Activated naive CD8-positive, alpha-beta T cell (primary cell): ENCODE data around the gene ZNF134.
A peak's percentile ranks its signal among the peaks of the same experiment; 100 is the strongest.

Source experiments
- H3K27ac Mint-ChIP-seq: one replicate; pipeline ENCODE4 v1.8.0; 2021; ENCODE audit warnings: mixed read lengths
- H3K27me3 Mint-ChIP-seq: one replicate; pipeline ENCODE4 v1.8.0; 2021; ENCODE audit warnings: mixed read lengths
- H3K36me3 Mint-ChIP-seq: one replicate; pipeline ENCODE4 v1.8.0; 2021; ENCODE audit warnings: mixed read lengths
- H3K4me1 Mint-ChIP-seq: one replicate; pipeline ENCODE4 v1.8.0; 2021; ENCODE audit warnings: low read depth, mixed read lengths
- H3K4me3 Mint-ChIP-seq: one replicate; pipeline ENCODE4 v1.8.0; 2021; ENCODE audit warnings: mild to moderate bottlenecking, mixed read lengths
- H3K9me3 Mint-ChIP-seq: one replicate; pipeline ENCODE4 v1.8.0; 2021; ENCODE audit warnings: low read depth, mixed read lengths

The ZNF134 gene

DNA sequence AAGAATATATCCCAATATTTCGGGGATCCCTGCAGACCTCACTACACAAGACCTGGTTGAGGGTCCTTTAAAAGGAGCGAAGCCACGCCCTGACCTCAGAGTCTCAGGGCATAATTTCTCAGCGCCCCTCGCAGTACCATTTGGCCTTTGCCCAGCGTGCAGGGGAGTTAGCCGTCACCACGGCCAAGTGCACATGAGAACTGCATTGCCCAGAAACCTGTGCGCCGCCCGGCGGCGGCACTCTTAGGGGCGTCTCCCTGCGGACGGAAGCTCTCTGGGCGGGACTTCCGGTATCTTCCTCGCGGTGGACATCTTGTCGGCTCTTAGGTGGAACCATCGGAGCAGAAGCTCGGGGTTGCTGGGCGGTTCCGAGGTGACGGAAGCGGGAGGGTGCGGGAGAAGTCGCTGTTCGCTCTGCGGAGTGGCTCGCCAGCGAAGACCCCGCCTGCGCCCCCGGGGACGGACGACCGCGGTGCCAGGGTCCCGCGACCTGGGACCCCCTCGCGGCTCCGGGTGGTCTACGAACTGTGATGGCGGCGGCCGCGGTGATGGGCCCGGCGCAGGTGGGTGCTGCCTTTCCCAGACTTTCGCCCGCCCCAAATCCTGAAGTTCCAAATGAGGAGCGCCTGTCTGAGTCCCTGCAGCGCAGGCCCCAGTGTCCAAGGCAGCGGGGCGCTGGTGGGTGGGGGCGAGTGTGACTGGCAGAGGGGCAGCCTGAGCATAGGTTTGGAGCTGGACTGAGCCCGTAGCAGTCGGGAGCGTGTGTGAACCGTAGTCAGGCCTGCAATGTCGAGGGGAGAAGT is at the start of gene ZNF134:
TSS of gene ZNF134 (plus strand) at position 302 of the 803 bp plus-strand sequence. CDS start 5,227 bp downstream, outside the sequence.
- Mint-ChIP-seq H3K36me3 (peaks cover 52% of the 10 kb centered on the region), H3K9me3 (peaks cover 34% of the 10 kb centered on the region), H3K27ac (peak within 1 kb of the TSS; percentile 82), H3K27me3 (no peaks in the 10 kb centered on the region), H3K4me3 (peak within 1 kb of the TSS; percentile 94), H3K4me1 (peaks cover 27% of the 10 kb centered on the region)

DNA sequence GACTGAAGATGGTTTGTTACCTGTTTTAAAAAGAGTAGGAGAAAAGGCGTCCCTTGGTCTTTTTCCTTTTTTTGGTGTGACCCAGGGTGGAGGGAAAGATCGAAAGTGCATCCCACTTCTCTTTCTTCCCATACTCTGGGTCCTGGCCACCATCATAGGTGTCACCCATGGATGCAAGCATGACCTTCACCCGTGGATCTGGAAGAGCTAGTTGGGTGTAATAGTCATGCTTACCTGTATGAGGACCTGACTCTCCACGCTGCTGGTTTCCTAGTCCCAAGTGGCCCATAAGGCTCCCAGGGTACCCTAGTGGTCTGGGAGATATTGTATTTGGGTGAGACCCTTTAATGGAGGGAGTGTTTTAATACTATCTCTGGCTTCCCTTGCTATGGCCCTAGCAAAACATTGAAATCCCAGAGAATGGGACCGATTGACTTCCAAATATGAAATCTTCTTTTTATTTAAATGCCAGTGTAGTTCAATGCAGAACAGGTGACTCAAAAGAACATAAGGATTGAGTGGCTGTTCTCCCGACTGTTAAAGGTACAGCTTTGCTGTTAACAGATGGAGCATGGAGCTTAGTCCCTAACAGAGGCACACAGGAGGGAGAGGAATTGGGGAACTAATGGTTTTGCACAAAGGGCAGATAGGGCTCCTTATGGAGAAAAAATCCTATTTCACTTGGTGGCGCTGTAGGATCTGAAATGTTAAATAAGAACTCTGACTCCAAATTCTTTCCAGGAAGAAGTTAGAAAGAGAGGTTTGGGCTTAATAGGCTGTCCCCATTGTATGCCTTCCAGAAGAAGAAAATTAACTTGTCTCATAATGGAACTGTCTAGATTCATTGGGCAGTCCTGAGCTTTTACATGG is 47.4 kb upstream of the ZNF134 start:
- H3K9me3 Mint-ChIP-seq, result peaks cover 31% of the 10 kb centered on the region
- H3K4me1 Mint-ChIP-seq, result no peaks in the 10 kb centered on the region
- H3K36me3 Mint-ChIP-seq, result peaks cover 21% of the 10 kb centered on the region
- H3K27me3 Mint-ChIP-seq, result no peaks in the 10 kb centered on the region
- no peak overlapping the region for H3K4me3 Mint-ChIP-seq
- H3K27ac Mint-ChIP-seq, result no peak overlapping the region

DNA sequence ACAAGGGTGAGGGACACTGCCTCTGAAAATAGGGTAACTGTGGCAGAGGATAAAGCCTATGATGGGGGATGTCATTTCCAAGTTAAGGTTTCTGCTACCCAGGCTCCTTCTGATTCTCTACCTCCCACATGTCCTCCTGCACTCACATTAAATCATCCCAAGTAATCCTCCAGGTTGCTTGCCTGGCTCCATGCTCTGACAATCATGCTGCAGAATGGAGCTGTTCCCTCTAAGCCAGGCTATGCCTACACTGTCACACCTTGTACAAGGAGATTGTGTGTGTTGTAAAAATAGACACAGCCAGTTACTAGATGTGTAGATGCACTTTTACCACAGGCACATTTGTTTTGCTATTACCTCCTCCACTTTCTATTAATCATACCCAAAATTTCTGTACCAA is 43.3 kb upstream of the ZNF134 start:
- H3K27ac Mint-ChIP-seq, result no peak overlapping the region
- no peaks in the 10 kb centered on the region for H3K27me3 Mint-ChIP-seq
- H3K4me3 Mint-ChIP-seq, result no peak overlapping the region
- peaks cover 20% of the 10 kb centered on the region for H3K9me3 Mint-ChIP-seq
- H3K36me3 Mint-ChIP-seq, result peaks cover 40% of the 10 kb centered on the region
- no peaks in the 10 kb centered on the region for H3K4me1 Mint-ChIP-seq

DNA sequence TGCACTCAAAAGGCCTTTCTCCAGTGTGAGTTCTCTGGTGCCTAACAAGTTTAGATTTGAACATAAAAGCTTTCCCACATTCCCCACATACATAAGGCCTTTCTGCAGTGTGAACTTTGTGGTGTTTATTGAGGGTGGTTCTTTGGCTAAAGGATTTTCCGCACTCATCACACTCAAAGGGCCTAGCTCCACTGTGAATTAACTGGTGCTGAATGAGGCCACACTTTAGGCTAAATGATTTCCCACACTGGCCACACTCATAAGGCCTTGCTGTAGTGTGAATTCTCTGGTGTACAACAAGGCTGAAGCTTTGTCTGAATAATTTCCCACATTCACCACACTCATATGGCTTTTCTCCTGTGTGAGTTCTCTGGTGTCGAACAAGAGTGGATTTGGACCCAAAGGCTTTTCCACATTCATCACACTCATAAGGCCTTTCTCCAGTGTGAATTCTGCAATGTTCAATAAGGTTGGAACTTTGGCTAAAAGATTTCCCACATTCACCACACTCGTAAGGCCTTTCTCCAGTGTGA is 41.6 kb upstream of the ZNF134 start:
- peaks cover 26% of the 10 kb centered on the region for H3K9me3 Mint-ChIP-seq
- no peak overlapping the region for H3K27ac Mint-ChIP-seq
- peaks cover 10% of the 10 kb centered on the region for H3K4me1 Mint-ChIP-seq
- peaks cover 55% of the 10 kb centered on the region for H3K36me3 Mint-ChIP-seq
- H3K4me3 Mint-ChIP-seq, result no peak overlapping the region
- H3K27me3 Mint-ChIP-seq, result no peaks in the 10 kb centered on the region

DNA sequence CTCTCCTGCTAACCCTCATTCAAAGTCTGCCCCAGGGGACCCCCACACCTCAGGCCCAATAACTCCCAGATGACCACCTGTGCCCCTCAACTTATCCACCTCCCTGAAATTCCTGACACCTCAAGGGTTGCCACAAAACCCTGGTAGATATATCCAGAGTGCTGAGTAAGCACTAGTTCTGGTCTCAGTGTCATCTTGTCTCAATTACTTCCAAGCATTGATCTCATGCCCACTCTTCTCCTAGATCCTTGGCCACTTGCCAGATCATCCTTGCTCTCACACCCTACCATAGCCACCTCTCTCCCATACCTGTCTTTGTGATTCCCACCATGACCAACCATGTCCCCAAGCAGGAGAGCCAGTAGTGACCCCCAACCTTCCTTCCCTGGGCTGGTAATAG is 37.4 kb upstream of the ZNF134 start:
- Mint-ChIP-seq H3K27ac (no peak overlapping the region), H3K4me3 (peak overlapping the region; percentile 71), H3K36me3 (peaks cover 52% of the 10 kb centered on the region), H3K27me3 (no peaks in the 10 kb centered on the region), H3K9me3 (peaks cover 27% of the 10 kb centered on the region), H3K4me1 (peaks cover 23% of the 10 kb centered on the region)

DNA sequence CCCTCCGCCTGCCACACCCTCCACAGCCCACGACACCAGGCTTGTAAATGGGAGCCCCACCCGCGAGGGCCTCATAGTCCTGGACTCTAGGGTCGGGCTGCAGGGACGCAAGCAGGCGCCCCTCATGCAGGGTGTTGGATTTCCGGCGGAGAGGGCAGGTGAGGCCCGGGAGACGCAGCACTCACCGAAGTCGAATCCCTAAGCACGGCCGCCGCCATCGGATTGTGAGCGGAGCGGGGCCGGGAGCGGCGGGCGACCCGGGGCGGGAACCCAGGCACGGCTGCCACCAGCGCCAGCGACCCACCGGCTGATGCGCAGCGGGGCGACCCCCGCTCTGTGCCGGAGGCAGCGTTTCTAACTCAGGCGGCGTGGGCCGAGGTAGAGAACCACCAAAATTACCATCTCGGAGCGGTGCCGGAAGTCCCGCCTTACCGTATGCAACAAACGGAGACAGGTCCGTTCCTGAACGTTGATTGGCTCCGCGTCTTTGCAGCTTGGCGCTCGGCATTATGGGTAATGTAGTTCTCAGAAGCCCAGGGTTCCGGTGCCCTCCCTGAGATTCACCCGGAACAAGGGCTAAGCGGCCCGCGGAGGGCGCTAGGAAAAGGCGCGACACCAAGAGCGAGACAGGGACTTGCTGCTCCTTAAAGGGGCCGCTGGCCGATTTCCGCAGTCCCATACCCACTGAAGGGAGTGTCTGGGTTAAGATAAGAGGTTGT is 35.4 kb upstream of the ZNF134 start, which contains the start of gene ZNF416:
TSS of gene ZNF416 (minus strand) at position 425 of the 719 bp plus-strand sequence. CDS start at position 218, 207 bp downstream.
- Mint-ChIP-seq H3K36me3 (peaks cover 36% of the 10 kb centered on the region), H3K27ac (peak within 1 kb of the TSS; percentile 73), H3K9me3 (peaks cover 27% of the 10 kb centered on the region)

DNA sequence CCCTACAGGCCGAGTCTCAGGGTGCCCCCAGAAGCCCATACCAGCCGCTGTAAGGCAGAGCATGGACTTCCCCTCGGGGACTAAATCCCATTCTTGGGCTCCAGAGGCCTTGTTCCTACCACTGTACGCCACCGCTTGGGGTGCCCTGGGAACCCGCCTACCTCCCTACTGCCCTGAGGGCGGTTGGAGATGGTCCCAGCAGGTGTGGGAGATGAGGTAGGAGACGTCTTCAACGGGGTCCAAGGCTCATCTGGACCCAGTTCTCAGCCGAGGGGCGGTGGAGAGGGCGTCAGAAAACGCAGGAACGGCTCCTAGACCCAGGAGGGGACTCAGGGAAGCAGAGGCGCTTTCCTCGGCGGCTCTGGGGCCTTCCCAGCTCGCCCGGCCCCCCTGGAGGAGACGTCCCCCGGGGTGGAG is 30.9 kb upstream of the ZNF134 start:
- H3K4me1 Mint-ChIP-seq, result peaks cover 20% of the 10 kb centered on the region
- H3K9me3 Mint-ChIP-seq, result peaks cover 24% of the 10 kb centered on the region
- H3K36me3 Mint-ChIP-seq, result peaks cover 32% of the 10 kb centered on the region
- no peak overlapping the region for H3K27ac Mint-ChIP-seq
- peak overlapping the region; percentile 40 for H3K4me3 Mint-ChIP-seq
- H3K27me3 Mint-ChIP-seq, result no peaks in the 10 kb centered on the region

More for the DNA sequence above, 35.4 kb upstream of the ZNF134 start, which contains the start of gene ZNF416:
- peak within 1 kb of the TSS; percentile 84 for H3K4me3 Mint-ChIP-seq
- no peaks in the 10 kb centered on the region for H3K27me3 Mint-ChIP-seq
- peaks cover 25% of the 10 kb centered on the region for H3K4me1 Mint-ChIP-seq

DNA sequence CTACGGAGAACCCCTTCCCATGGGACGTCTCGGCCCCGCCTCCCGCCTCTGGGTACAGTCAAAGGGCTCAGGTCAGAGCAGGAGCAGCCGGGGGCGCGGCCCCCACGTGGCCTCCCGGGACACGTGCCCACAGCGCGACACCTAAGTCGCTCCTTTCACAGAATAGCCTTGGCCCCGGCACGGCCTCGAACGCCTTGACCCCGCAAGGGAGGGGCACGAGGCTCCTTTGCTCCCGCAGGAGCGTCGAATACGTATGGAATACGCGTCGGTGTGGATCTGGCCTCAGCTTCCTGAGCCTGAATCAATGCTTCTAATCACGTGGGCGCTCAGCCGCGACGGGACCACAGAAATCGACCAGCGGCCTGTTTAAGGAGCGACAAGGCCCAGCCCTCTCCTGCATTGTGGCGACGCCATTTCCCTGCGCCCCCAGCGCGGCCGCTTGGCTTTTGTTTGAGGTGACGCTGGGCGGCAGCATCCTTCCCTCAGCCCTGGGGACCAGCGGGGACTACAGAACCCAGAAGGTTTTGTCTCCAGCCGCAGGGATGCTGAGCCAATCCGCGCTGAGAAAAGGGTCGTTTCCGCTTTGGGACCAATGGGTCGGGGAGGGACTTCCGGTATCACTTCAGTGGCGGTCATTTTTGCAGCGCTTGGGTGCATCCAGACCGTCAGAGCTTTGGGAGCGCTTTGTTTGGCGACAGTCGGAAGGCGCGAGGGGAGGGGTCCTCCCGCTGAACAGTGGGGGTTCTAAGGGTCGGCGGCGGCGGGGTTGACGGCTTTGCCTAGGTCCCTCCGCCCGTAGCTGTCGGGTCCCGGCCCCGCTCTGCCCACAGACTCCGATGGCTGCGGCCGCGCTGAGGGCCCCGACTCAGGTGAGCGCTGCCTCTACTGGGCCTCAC is 30.3 kb upstream of the ZNF134 start, which contains the start of gene ZIK1:
TSS of gene ZIK1 (plus strand) at position 625 of the 896 bp plus-strand sequence. CDS start at position 837, 212 bp downstream.
- H3K4me3 Mint-ChIP-seq, result peak within 1 kb of the TSS; percentile 94
- H3K36me3 Mint-ChIP-seq, result peaks cover 37% of the 10 kb centered on the region
- peaks cover 25% of the 10 kb centered on the region for H3K9me3 Mint-ChIP-seq
- H3K4me1 Mint-ChIP-seq, result peaks cover 17% of the 10 kb centered on the region
- no peaks in the 10 kb centered on the region for H3K27me3 Mint-ChIP-seq
- peak within 1 kb of the TSS; percentile 81 for H3K27ac Mint-ChIP-seq

DNA sequence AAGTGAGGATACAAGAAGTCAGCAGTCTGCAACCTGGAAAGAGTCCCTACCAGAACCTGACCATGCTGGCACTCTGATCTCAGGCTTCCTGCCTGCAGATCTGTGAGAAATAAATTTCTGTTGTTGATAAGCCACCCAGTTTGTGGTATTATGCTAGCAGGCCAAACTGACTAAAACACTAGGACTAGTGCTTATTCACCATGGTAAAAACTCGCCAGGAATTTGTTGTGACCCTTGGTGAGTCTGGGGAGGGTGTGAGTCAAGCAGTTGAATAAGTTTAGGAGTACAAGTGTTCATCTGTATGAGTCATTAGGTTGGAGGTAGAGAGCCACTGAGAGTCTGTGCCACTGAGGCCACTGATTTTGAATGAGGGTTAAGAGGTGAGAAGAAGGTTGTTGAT is 26.5 kb upstream of the ZNF134 start:
- H3K9me3 Mint-ChIP-seq, result peaks cover 26% of the 10 kb centered on the region
- H3K4me3 Mint-ChIP-seq, result no peak overlapping the region
- no peak overlapping the region for H3K27ac Mint-ChIP-seq
- no peaks in the 10 kb centered on the region for H3K27me3 Mint-ChIP-seq
- H3K4me1 Mint-ChIP-seq, result peaks cover 13% of the 10 kb centered on the region
- peaks cover 67% of the 10 kb centered on the region for H3K36me3 Mint-ChIP-seq

DNA sequence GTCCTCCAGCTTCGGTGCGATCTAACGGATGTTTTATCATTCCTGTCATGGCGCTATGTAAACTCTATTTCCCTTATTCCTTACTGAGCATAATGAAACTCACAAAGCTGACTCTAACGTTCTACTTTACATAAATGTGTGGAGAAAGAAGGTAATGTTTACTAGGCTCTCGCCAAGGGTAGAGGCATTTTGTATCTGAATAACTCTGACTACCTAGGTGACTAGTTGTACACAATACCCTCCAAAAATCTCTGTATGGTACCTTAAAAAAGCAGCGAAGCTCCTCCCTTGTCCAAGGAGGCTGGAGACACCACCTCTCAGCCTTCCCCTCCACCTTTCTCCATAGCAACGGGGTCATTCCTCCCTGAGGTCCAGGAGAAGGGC is 14.7 kb upstream of the ZNF134 start:
- Mint-ChIP-seq H3K27ac (peak overlapping the region; percentile 75), H3K4me3 (peak overlapping the region; percentile 88), H3K36me3 (peaks cover 46% of the 10 kb centered on the region), H3K27me3 (no peaks in the 10 kb centered on the region), H3K9me3 (peaks cover 38% of the 10 kb centered on the region), H3K4me1 (peaks cover 16% of the 10 kb centered on the region)

DNA sequence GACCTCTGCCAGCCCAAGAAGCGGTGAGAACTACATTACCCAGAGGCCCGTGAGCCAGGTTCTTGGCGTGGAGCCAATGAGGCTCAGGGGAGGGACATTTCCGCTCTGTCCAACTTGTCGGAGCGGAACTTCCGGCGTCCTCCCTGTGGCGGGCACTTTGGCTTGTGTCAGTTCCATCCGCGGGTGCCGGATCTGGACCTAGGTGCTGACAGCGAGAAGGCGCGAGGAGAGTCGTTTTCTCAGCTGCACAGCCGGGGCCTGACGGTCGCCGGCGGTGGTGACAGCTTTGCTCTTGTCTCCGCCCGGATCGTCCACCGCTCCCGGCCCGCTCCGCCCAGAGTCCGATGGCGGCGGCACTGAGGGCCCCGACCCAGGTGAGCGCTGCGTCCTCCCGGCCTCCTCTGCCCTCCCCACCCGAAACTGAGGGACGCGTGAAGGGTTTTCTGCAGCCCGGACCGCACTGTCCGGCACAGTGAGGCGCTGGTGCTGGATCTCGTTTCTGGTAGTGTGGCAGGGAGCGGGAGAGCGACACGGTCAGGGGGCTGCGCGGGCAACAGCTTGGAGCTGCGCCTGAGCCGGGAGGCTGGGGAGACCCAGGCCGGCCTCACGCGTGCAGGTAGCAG is 14.2 kb upstream of the ZNF134 start, which contains the start of gene ZNF530:
TSS of gene ZNF530 (plus strand) at position 125 of the 623 bp plus-strand sequence. CDS start 4,461 bp downstream, outside the sequence.
- H3K4me1 Mint-ChIP-seq, result peaks cover 18% of the 10 kb centered on the region
- H3K36me3 Mint-ChIP-seq, result peaks cover 49% of the 10 kb centered on the region
- H3K27me3 Mint-ChIP-seq, result no peaks in the 10 kb centered on the region
- H3K27ac Mint-ChIP-seq, result peak within 1 kb of the TSS; percentile 75
- H3K9me3 Mint-ChIP-seq, result peaks cover 40% of the 10 kb centered on the region
- peak within 1 kb of the TSS; percentile 88 for H3K4me3 Mint-ChIP-seq

DNA sequence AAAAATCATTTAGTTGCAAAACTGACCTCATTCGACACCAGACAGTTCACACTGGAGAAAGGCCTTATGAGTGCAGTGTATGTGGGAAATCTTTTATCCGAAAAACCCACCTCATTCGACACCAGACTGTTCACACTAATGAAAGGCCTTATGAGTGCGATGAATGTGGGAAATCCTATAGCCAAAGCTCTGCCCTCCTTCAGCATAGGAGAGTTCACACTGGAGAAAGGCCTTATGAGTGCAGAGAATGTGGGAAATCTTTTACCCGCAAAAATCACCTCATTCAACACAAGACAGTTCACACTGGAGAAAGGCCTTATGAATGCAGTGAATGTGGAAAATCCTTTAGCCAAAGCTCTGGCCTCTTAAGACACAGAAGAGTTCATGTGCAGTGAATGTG is 7.1 kb upstream of the ZNF134 start:
- H3K27ac Mint-ChIP-seq, result no peak overlapping the region
- H3K36me3 Mint-ChIP-seq, result peaks cover 52% of the 10 kb centered on the region
- no peaks in the 10 kb centered on the region for H3K27me3 Mint-ChIP-seq
- H3K4me1 Mint-ChIP-seq, result peaks cover 2% of the 10 kb centered on the region
- H3K9me3 Mint-ChIP-seq, result peaks cover 25% of the 10 kb centered on the region
- no peak overlapping the region for H3K4me3 Mint-ChIP-seq

DNA sequence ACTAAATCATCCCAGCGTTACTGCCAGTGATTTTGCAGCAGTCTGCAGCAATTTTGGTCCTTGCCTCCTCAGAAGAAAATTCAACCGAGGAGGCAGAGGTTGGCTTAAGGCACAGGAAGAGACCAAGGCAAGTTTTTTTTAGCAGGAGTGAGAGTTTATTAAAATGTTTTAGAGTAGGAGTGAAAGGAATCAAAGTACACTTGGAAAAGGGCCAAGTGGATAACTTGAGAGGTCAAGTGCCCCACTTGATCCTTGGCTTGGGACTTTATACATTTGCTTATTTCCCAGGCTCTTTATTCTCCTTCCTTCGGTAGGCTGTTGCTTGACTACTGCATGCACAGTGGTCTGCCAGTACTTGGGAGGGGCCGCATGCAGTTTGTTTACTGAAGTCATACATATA is 2.9 kb upstream of the ZNF134 start:
- Mint-ChIP-seq H3K9me3 (peaks cover 16% of the 10 kb centered on the region), H3K4me1 (peaks cover 20% of the 10 kb centered on the region), H3K27ac (no peak overlapping the region), H3K36me3 (peaks cover 40% of the 10 kb centered on the region), H3K4me3 (no peak overlapping the region), H3K27me3 (no peaks in the 10 kb centered on the region)
